SU-DHL-6 (cell line): ENCODE data around the gene SLC6A7.

ENCODE experiments used
- EZH2phosphoT487 ChIP-seq: fragments of 200-600 bp; sonication (generic), shearing (Covaris generic); conservative IDR thresholded peaks from 2 replicates; pipeline ENCODE4 v1.6.1; 2018; ENCODE audit warnings: mild to moderate bottlenecking, antibody characterized with exemption, low read length, moderate library complexity, mixed read lengths
- TF ChIP-seq, protein P1 (sequence below): fragments of 200-600 bp; sonication (generic); IDR thresholded peaks from one replicate; pipeline ENCODE4 v1.5.1; 2017; ENCODE audit warnings: antibody characterized with exemption, mild to moderate bottlenecking, low read length, moderate library complexity; ENCODE audit not compliant: insufficient read depth, poor library complexity, severe bottlenecking

DNA sequence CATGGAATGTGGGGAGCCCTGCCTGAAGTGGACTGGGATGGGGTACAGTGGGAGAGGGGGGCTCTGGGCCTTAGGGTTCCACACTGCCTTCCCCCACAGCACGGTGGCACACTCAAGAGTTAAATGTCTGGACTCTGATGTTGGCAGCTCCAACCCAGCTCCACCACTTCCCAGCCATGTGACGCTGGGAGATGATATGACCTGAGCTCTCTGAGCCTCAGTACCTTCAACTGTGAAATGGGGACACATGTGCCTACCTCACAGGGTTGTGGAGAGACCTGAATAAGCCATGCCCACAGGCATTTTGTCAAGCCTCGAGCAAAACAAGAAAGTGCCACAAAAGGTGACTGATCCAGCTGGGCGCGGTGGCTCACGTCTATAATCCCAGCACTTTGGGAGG lies 30.8 kb upstream of the SLC6A7 start:
- no peak for TF ChIP-seq EZH2phosphoT487
- TF ChIP-seq, protein P1, sequence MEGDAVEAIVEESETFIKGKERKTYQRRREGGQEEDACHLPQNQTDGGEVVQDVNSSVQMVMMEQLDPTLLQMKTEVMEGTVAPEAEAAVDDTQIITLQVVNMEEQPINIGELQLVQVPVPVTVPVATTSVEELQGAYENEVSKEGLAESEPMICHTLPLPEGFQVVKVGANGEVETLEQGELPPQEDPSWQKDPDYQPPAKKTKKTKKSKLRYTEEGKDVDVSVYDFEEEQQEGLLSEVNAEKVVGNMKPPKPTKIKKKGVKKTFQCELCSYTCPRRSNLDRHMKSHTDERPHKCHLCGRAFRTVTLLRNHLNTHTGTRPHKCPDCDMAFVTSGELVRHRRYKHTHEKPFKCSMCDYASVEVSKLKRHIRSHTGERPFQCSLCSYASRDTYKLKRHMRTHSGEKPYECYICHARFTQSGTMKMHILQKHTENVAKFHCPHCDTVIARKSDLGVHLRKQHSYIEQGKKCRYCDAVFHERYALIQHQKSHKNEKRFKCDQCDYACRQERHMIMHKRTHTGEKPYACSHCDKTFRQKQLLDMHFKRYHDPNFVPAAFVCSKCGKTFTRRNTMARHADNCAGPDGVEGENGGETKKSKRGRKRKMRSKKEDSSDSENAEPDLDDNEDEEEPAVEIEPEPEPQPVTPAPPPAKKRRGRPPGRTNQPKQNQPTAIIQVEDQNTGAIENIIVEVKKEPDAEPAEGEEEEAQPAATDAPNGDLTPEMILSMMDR = no peak
